Mucosa of stomach (tissue), 1 donor: ENCODE data around the gene SUMF1.

Source experiments
- H3K27me3 ChIP-seq: one replicate; pipeline ENCODE4 v1.7.0; 2013; ENCODE audit warnings: mild to moderate bottlenecking, low read length; ENCODE audit not compliant: control insufficient read depth, insufficient read depth
- H3K36me3 ChIP-seq: one replicate; pipeline ENCODE4 v1.7.0; 2013; ENCODE audit warnings: low read length; ENCODE audit not compliant: control insufficient read depth, insufficient read depth
- H3K4me1 ChIP-seq: one replicate; pipeline ENCODE4 v1.7.0; 2013; ENCODE audit warnings: mild to moderate bottlenecking, low read length; ENCODE audit not compliant: control insufficient read depth, insufficient read depth
- H3K4me3 ChIP-seq: one replicate; pipeline ENCODE4 v1.7.0; 2013; ENCODE audit warnings: low read length
- H3K9ac ChIP-seq: one replicate; pipeline ENCODE4 v1.7.0; 2013; ENCODE audit warnings: mild to moderate bottlenecking, low read length, moderate library complexity
- H3K9me3 ChIP-seq: one replicate; pipeline ENCODE4 v1.7.0; 2013; ENCODE audit warnings: mild to moderate bottlenecking, low read length, moderate library complexity; ENCODE audit not compliant: control insufficient read depth
- donor health status: Pancreatic carcinoma.

SUMF1 gene

DNA sequence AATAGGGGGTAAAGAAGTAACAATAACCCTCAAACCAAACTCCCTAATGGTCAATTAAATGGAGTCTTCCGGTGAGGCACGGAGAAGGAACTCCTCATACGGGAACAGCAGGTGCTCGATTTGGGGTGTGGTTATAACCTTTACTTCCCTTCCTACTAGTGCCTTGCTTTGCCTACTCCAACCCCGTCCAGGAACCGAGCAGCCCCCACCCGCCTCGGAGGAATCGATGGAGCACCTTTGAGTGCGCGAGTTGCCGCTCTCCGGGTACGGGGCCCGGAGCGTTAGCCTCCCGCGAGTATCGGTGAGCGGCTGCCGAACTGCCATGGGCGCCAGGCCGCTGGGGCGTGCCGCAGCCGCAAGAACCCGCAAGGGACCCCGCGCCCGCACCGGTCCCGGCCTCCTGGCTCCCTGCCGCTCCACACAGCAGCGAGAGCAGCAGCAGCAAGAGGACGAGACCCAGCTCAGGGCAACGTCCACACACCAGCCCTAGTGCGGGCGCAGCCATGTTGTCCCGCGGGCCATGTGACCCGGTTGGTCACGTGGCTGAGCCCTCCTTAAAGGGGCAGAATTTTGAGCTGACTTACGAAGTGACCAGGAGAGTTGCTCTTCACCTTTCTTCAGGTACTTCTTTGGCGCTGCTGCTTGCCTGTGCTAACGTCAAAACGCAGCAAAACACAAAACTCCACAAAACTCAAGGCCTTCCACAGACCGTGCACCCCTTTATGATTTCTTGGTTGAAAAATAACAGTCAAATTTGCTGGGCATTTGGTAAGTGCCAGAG, at the start of gene SUMF1:
SUMF1 (minus strand) TSS at position 529 of the 781 bp plus-strand sequence; CDS start at position 505, 24 bp downstream.
- Histone ChIP-seq H3K9me3 (no peaks in the 10 kb centered on the region), H3K4me3 (peak within 1 kb of the TSS; percentile 71), H3K36me3 (no peaks in the 10 kb centered on the region), H3K9ac (peak within 1 kb of the TSS; percentile 93), H3K27me3 (no peaks in the 10 kb centered on the region), H3K4me1 (peaks cover 8% of the 10 kb centered on the region)

DNA sequence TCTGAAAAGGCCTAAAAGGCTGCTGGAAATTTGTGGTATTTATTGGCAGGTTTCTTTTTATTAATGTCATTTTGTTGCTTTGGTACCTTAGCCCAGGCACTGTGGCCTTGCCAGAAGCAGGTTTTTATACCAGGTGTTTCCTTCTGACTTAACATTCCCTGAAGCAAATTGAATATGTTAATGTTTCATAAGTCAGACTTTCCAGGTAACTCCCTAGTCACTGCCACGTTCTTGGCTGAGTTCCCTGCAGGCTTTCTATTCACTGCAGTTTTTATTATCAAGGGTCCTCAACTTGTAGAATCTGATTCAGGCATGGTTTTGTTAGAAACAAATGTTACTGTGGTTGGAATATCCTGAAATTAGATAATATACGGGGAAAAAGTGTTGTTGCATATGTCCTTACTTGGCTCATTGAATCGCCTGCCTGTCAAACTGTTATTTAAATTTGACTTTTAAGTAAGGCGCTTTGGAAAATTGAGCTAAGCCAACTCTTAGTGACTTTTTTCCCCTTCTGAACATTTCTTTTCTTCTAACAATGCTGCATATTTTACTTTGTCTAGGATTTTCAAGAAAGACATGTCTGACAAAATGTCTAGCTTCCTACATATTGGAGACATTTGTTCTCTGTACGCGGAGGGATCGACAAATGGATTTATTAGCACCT, 49.0 kb upstream of the SUMF1 start:
- H3K4me3 ChIP-seq: no peak overlapping the region
- H3K36me3 ChIP-seq: no peaks in the 10 kb centered on the region
- H3K9me3 ChIP-seq: no peaks in the 10 kb centered on the region
- no peaks in the 10 kb centered on the region for H3K27me3 ChIP-seq
- no peak overlapping the region for H3K9ac ChIP-seq
- peaks cover 22% of the 10 kb centered on the region for H3K4me1 ChIP-seq

DNA sequence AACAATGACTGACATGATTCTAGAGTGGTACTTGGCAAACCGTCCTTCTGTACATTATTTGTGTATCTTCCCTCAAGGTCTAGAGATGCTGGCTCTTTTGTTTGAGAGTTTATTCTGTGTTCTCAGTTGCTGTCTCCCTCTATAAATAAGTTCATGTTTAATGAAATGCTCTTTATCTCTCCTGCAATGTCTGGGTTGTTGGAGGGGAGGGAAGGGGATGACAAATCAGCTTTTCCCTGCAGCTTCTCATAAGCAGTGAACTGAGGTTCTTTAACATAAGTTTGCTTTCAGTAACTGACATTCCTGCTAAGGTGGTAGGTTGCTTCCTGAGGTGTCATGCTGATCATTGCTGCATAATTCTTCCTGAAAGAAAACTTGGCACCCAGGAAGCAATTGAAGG, 47.8 kb upstream of the SUMF1 start:
- H3K4me3 ChIP-seq: no peak overlapping the region
- H3K4me1 ChIP-seq: peaks cover 12% of the 10 kb centered on the region

DNA sequence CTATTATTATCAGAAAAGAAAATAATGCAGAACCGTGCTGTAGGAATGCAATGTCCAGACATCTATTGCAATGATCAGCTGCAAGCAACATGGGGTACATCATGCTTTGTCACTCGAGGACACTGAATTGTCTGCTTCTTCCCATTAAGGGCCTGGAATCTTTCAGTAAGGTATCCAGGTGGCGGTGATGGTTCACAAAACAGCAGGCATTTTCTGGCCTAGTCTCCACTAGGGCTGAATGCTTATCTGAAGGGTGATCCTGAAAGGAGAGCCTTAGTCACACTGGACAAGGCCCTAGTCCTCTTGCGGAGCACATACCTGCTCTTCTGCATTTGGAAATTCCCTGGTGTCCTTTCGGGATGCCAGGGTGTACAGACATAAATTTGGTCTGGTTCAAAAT, 47.3 kb upstream of the SUMF1 start:
- no peak overlapping the region for H3K4me3 ChIP-seq
- no peak overlapping the region for H3K9ac ChIP-seq
- H3K9me3 ChIP-seq: no peaks in the 10 kb centered on the region
- no peaks in the 10 kb centered on the region for H3K36me3 ChIP-seq
- no peaks in the 10 kb centered on the region for H3K27me3 ChIP-seq
- peaks cover 6% of the 10 kb centered on the region for H3K4me1 ChIP-seq

More for the DNA sequence above, 47.8 kb upstream of the SUMF1 start:
- H3K9me3 ChIP-seq: no peaks in the 10 kb centered on the region
- no peak overlapping the region for H3K9ac ChIP-seq
- H3K27me3 ChIP-seq: no peaks in the 10 kb centered on the region
- H3K36me3 ChIP-seq: no peaks in the 10 kb centered on the region

DNA sequence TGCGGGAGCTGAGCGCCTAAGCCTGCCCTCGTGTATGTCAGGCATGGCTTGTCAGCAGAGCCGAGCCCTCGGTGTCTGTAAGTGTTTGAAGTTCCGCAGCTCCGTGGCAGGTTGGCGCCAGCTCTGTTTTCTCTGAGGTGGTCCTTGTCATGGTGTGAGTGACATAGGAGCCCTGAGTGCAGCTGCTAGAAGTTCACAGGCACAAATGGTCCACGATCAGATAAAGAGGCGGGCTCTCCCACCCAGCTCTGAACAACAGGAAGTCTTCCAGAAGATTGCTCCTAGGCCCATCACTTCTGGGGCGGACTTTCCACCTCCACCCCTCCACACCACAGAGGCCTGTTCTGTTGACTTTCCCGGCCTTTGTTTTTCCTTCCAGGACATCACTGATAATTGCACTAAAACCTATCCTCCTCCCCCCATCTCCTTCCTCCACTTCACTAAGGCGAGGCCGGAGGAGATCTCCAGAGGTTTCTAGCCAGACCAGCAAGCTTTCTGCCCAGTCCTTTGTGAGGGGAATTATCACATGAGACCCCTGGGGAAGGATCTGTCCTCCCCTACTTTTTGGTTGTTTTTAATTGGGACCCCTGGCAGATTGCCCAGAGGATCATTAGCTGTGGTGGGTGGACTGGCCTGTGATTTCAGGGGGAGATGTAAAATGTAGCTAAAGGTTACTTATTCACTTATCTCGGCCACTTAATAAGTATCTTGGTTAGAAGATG, 46.0 kb upstream of the SUMF1 start:
- H3K9me3 ChIP-seq: no peaks in the 10 kb centered on the region
- H3K9ac ChIP-seq: no peak overlapping the region
- H3K36me3 ChIP-seq: no peaks in the 10 kb centered on the region
- peaks cover 5% of the 10 kb centered on the region for H3K4me1 ChIP-seq
- no peaks in the 10 kb centered on the region for H3K27me3 ChIP-seq
- H3K4me3 ChIP-seq: no peak overlapping the region

DNA sequence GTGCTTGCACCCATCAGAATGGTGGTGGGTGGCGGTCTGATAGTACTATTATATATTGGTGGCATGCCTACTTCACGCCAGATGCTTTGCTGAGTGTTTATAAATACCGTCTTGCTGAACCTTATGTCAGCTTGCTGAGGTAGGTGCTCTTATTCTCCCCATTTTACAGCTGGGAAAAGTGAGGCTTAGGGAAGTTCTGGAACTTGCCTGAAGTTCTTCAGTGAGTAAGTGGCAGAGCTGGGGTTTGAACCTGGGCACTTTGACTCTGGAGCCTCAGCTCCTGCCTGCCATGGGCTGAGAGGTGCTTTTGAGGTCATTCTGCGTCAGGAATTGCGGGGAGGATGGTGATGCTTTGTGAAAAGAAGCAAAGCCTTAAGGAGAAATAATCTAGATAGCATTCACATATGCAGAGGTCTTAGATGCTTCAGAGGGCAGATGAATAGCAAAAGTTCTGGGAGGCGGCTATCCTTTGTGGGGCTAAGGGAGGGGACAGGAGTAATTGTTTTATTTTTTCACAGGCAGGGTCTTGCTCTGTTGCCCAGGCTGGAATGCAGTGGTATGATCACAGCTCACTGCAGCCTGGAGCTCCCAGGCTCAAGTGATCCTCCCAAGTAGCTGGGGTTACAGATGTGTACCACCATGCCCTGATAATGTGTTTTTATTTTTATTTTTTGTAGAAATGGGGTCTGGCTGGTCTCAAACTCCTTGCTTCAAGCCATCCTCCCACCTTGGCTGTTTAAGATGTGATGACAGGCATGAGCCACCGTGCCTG, 44.6 kb upstream of the SUMF1 start:
- no peaks in the 10 kb centered on the region for H3K36me3 ChIP-seq
- H3K27me3 ChIP-seq: no peaks in the 10 kb centered on the region
- H3K4me1 ChIP-seq: peaks cover 5% of the 10 kb centered on the region
- H3K9me3 ChIP-seq: no peaks in the 10 kb centered on the region
- no peak overlapping the region for H3K4me3 ChIP-seq
- no peak overlapping the region for H3K9ac ChIP-seq

DNA sequence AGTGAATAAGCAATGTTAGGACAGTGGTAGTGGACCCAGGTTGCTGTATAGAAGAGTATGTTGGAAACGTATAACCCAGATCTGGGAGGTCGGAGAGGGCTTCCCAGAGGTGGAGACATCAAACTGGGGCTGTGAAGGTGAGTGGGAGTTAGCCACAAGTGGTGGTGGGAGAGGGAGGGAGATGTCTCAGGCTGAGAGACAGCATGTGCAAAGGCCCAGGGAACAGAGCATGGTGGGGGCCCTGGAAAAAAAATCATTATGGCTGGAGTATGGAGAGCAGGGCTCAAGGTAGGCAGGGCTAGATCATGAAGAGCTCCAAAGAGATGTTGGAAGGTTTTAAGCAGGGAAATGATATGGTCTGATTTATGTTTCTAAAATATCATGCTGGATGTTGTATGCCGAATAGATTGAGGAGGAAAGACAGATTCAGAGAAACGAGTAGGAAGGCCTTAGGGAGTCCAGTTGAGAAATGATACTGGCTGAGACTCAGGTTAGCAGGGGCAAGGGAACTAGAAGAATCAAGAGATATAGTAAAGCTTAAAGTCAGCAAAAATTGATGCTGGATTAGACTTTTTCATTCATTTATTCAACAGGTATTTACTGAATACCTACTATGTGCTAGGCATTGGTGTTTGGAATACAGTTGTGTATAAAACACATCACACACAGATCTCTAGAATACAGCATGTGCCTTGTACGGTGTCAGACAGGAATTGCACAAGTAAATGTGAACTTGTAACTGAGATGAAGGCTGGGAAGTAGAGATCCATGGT, 43.1 kb upstream of the SUMF1 start:
- H3K9me3 ChIP-seq: no peaks in the 10 kb centered on the region
- H3K36me3 ChIP-seq: no peaks in the 10 kb centered on the region
- H3K4me3 ChIP-seq: no peak overlapping the region
- H3K9ac ChIP-seq: no peak overlapping the region
- peaks cover 2% of the 10 kb centered on the region for H3K4me1 ChIP-seq
- H3K27me3 ChIP-seq: no peaks in the 10 kb centered on the region

DNA sequence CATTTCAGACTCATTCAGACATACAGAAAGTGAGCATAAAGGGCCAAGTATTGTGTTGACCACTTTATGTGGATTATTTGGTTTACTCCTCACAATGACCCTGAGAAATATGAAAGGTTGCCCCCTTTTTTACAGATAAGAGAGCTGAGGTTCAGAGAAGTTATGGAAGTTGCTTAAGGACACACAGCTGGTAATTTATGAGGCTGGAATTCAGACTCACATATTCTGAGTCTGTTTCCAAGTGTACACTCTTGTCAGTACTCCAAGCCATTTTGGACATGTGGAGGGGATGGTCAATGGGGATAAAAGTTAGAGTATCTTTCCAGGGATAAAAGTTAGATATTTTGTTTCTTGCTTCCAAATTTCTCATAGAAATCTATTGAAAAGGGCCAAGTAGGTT, 42.0 kb upstream of the SUMF1 start:
- H3K4me1 ChIP-seq: peaks cover 13% of the 10 kb centered on the region
- H3K9me3 ChIP-seq: no peaks in the 10 kb centered on the region
- H3K4me3 ChIP-seq: no peak overlapping the region
- H3K36me3 ChIP-seq: no peaks in the 10 kb centered on the region
- no peak overlapping the region for H3K9ac ChIP-seq
- H3K27me3 ChIP-seq: no peaks in the 10 kb centered on the region

DNA sequence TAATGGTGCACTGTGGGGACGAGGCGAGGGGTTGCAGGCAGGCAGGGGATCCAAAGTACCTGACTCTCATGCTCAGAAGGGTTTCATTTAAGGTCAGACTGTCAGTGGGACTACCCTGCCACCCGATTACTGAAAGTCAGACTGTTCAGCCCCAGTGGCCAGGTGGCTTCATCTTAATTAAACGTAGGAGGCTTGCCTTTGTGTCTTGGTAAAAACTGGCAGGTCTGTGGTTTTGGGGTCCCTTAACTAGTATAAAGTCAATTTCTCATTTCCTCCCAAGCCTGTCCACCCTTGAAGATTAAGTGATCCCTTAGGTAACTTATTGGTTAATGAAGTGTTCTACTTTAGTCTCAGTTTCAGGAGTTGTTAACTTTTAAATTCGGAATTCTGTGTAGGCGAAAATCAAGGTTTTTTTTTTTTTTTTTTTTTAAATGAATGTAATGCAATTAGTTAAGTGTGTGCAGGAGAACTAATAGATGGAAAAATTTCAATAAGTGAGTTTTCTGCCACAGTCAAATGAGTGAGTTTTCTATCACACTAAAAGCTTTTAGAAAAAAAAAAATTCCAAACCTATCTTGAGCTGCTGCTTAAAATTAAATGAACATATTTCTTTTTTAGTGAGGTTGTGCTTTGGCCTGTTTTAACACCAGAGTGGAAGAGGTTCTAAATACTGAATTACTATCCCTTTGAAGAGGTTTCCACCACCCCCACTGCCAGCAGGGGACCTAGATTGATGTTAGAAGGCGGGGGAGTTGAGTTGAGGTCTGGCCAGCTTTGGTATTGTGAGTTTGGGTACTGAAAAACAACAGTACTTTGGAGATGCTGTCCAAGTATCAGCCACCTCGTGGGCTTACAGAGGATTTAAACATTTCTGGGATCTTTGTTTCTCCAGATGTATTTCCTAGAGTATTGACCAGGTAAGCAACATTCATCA, 41.2 kb upstream of the SUMF1 start:
- Histone ChIP-seq H3K4me1 (peaks cover 16% of the 10 kb centered on the region), H3K27me3 (no peaks in the 10 kb centered on the region), H3K9ac (no peak overlapping the region), H3K4me3 (no peak overlapping the region), H3K36me3 (no peaks in the 10 kb centered on the region), H3K9me3 (no peaks in the 10 kb centered on the region)

DNA sequence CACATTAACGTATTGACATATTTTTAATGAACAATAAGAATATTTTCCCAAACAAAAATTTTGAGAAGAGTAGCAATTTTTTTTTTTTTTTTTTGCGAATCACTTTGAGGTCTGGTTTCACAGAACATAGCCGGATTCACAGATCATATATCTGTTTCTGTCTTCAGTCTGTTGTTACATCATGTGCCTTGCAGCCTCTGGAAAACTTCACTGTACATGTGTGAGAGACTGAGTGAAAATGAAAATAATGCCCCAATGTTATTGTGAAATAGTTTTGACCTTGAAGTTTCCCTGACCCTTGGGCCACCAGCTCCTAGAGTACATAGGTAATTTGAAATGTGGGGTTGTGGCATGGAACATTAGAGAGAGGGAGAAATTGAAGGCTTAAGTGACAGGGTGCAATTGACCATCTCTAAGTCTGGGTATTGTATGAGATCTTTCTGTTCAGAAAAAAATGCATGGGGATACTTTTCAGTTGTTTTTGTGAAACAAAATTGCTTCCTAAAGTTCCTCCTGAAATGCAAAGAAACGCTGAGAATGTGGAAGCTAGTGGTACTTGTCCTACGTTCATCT, 40.0 kb upstream of the SUMF1 start:
- Histone ChIP-seq H3K9me3 (no peaks in the 10 kb centered on the region), H3K27me3 (no peaks in the 10 kb centered on the region), H3K4me3 (no peak overlapping the region), H3K9ac (no peak overlapping the region), H3K36me3 (no peaks in the 10 kb centered on the region), H3K4me1 (peaks cover 20% of the 10 kb centered on the region)
